B cell (primary cell): ENCODE results near the gene NUCB1. TPM values are rescaled to one million over a fixed set of nuclear protein-coding genes. Genes with fewer than 3 reads are reported as not detected.

ENCODE experiments used
- ATAC-seq: fragments of 200-7000 bp; cut with Tn5 transposase; one replicate; pipeline ENCODE4 v1.10.0; 2021; ENCODE audit warnings: low read depth, mild to moderate bottlenecking, moderate number of reproducible peaks, moderate library complexity
- CTCF ChIA-PET: fragments of 350-600 bp; sonication (Branson Sonifier 250); formaldehyde crosslinking; loops from one replicate; lab custom pipeline; 2021; ENCODE audit warnings: antibody characterized with exemption, inconsistent platforms; lab: Charles Lee
- POLR2A ChIA-PET: fragments of 350-600 bp; sonication (Branson Sonifier 250); formaldehyde crosslinking; loops from one replicate; lab custom pipeline; 2021; ENCODE audit warnings: antibody characterized with exemption; lab: Charles Lee
- DNase-seq: peaks from one replicate; pipeline ENCODE4 v3.0.0; 2013
- H2AFZ ChIP-seq: 2 replicates; pipeline ENCODE4 v1.6.1; 2012; ENCODE audit warnings: mild to moderate bottlenecking, low read depth, low read length; ENCODE audit not compliant: insufficient read depth, poor library complexity, severe bottlenecking
- H3K27ac ChIP-seq, 2 donors: 1 replicate in 1 of 2; 2 replicates in 1 of 2; pipeline ENCODE4 v1.5.1; 2012 to 2013; ENCODE audit warnings: low read length in 2 of 2, mild to moderate bottlenecking in 2 of 2, moderate library complexity in 1 of 2
- H3K27me3 ChIP-seq, 4 experiments: fragments of 200-600 bp in 1 of 4; sonication (generic) in 1 of 4; replicated peaks in 1 of 4; 1 replicate in 2 of 4; 2 replicates in 2 of 4; pipeline versions ENCODE4 v1.6.1 to v1.7.0; 2013 to 2016; ENCODE audit warnings: low read length in 3 of 4, mild to moderate bottlenecking in 2 of 4, mixed read lengths in 1 of 4, moderate library complexity in 1 of 4; ENCODE audit not compliant: insufficient read depth in 4 of 4, control insufficient read depth in 3 of 4; ENCODE audit errors: control extremely low read depth in 1 of 4
- H3K36me3 ChIP-seq, 2 experiments: replicated peaks in 1 of 2; 1 replicate in 1 of 2; 2 replicates in 1 of 2; pipeline versions ENCODE4 v1.6.1 to v1.7.1; 2013; ENCODE audit warnings: low read length in 1 of 2; ENCODE audit not compliant: insufficient read depth in 2 of 2, control insufficient read depth in 1 of 2; ENCODE audit errors: control extremely low read depth in 1 of 2, extremely low read depth in 1 of 2
- H3K4me1 ChIP-seq, 2 donors: fragments of 200-600 bp in 1 of 2; sonication (generic) in 1 of 2; 1 replicate in 1 of 2; 2 replicates in 1 of 2; pipeline versions ENCODE4 v1.5.1 to v1.6.1; 2013 to 2017; ENCODE audit warnings: low read length in 2 of 2; ENCODE audit not compliant: control insufficient read depth in 2 of 2, insufficient read depth in 2 of 2
- H3K4me2 ChIP-seq: replicated peaks from 2 replicates; pipeline ENCODE3; 2012; ENCODE audit warnings: mild to moderate bottlenecking, low read depth, low read length; ENCODE audit not compliant: poor library complexity, severe bottlenecking
- H3K4me3 ChIP-seq, 5 experiments: fragments of 200-600 bp in 1 of 5; sonication (generic) in 1 of 5; 1 replicate in 3 of 5; 2 replicates in 2 of 5; pipeline versions ENCODE4 v1.5.1 to v1.7.0; 2011 to 2016; ENCODE audit warnings: low read length in 4 of 5, mild to moderate bottlenecking in 4 of 5, low read depth in 2 of 5, control low read depth in 1 of 5, moderate library complexity in 1 of 5; ENCODE audit not compliant: insufficient read depth in 1 of 5; ENCODE audit errors: control extremely low read depth in 1 of 5, extremely low read depth in 1 of 5
- H3K79me2 ChIP-seq: fragments of 200-600 bp; sonication (generic); one replicate; pipeline ENCODE4 v1.6.0; 2016; ENCODE audit warnings: low read length; ENCODE audit not compliant: control insufficient read depth, insufficient read depth
- H3K9ac ChIP-seq: fragments of 200-600 bp; sonication (generic); 2 replicates; pipeline ENCODE4 v1.6.1; 2017; ENCODE audit warnings: mild to moderate bottlenecking, low read length, moderate library complexity
- H3K9me3 ChIP-seq, 3 donors: one replicate each; pipeline versions ENCODE4 v1.6.1 to v1.7.1; 2013; ENCODE audit warnings: low read length in 2 of 3; ENCODE audit not compliant: control insufficient read depth in 2 of 3, insufficient read depth in 1 of 3; ENCODE audit errors: control extremely low read depth in 1 of 3
- H4K20me1 ChIP-seq: 2 replicates; pipeline ENCODE4 v1.6.0; 2012; ENCODE audit warnings: mild to moderate bottlenecking, low read length; ENCODE audit not compliant: insufficient read depth, control insufficient read depth, poor library complexity, severe bottlenecking
- H3K27ac Mint-ChIP-seq: one replicate; pipeline ENCODE4 v1.8.0; 2021; ENCODE audit warnings: mixed read lengths
- H3K27me3 Mint-ChIP-seq: one replicate; pipeline ENCODE4 v1.8.0; 2021; ENCODE audit warnings: mixed read lengths
- H3K4me1 Mint-ChIP-seq: one replicate; pipeline ENCODE4 v1.8.0; 2021; ENCODE audit warnings: mixed read lengths
- H3K4me3 Mint-ChIP-seq: one replicate; pipeline ENCODE4 v1.8.0; 2021; ENCODE audit warnings: mixed read lengths
- H3K9me3 Mint-ChIP-seq: one replicate; pipeline ENCODE4 v1.8.0; 2022; ENCODE audit warnings: mixed read lengths; ENCODE audit not compliant: insufficient read depth
- CTCF ChIP-seq: fragments of 200-600 bp; IDR thresholded peaks from one replicate; pipeline ENCODE4 v1.8.0; 2022; ENCODE audit warnings: antibody characterized with exemption, mild to moderate bottlenecking
- EZH2 ChIP-seq: IDR thresholded peaks from 2 replicates; pipeline ENCODE4 v1.6.1; 2012; ENCODE audit warnings: borderline replicate concordance, low read depth, mild to moderate bottlenecking, moderate library complexity, low read length; ENCODE audit not compliant: insufficient read depth, poor library complexity, severe bottlenecking
- WGBS: methylation state at CpG from one replicate; pipeline ENCODE4 v1.1.5; 2013; ENCODE audit warnings: missing lambda C conversion rate; ENCODE audit not compliant: insufficient coverage; 5-methylcytosine and 5-hydroxymethylcytosine counted together
- intact Hi-C: fragments of 100-400 bp; cut with micrococcal nuclease; formaldehyde crosslinking; loops from one replicate; pipeline ENCODE4 v1.10.0; 2022
- polyA plus RNA-seq: library from polyadenylated mRNA; depleted of rRNA; stranded (reverse); fragments of >200 nt; gene quantifications from 2 replicates; pipeline ENCODE4 v1.2.3, GENCODE V29; 2012
- total RNA-seq, 2 donors: library from RNA; stranded (reverse); fragments of 120-200 nt in 1 of 2; gene quantifications; 1 replicate in 1 of 2; 2 replicates in 1 of 2; pipeline versions ENCODE4 v1.2.3 to v1.2.4, GENCODE V29; 2013 to 2022

The NUCB1 gene
- total and polyA plus RNA-seq, 2 donors (not counting 1 experiment from before 2014, with no cell fraction given) = 118 to 134 TPM

DNA sequence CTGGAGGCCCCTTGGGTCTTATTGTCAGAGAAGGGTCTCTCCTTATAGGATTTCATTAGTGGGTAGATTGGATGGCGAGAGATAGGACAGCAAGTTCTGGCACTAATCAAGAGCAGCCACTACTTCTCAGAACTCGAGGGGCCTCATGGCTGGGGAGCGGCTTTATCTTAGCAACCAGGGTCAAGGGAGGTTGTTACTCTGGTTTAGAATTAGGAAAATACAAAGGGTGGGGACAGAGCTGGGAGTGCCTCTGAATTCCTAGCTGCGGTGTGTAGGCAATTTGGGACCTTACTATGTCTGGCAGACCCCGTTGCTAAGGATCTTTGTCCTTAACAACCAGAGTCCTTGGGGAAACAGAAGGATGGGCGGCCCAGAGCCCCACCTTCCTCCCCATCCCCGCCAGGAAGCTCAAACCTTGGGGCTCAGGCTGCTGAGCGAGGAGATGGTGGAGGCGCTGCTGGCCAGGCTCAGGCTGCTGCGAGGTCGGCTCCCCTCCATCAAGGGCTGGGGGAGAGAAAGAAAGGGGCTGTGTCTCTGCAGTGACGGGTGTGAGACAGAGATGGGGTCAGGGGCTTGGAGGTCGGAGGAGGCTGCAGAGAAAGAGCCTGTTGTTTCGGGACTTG, 32.9 kb upstream of the NUCB1 start:
- Histone ChIP-seq H3K4me3 (no peak overlapping the region), H3K27me3 (peaks cover 0 to 7% (median 0%) of the 10 kb centered on the region in 4 experiments), H3K4me1 (peaks cover 0 to 5% of the 10 kb centered on the region in 2 donors), H2AFZ (no peak overlapping the region), H3K9ac (no peak overlapping the region), H3K79me2 (no peaks in the 10 kb centered on the region), H3K9me3 (no peaks in the 10 kb centered on the region), H3K36me3 (no peaks in the 10 kb centered on the region), H3K27ac (no peak overlapping the region), H3K4me2 (no peak overlapping the region), H4K20me1 (no peaks in the 10 kb centered on the region)
- ATAC-seq (no peak), DNase-seq (no peak)
- WGBS = 94% methylated on average over 10 of the region's 14 CpGs
- intact Hi-C loops = no loop called here
- POLR2A ChIA-PET = no interaction called here
- Mint-ChIP-seq H3K4me1 (peaks cover 3% of the 10 kb centered on the region), H3K27me3 (peaks cover 16% of the 10 kb centered on the region), H3K27ac (no peak overlapping the region), H3K9me3 (no peaks in the 10 kb centered on the region), H3K4me3 (no peak overlapping the region)
- CTCF ChIA-PET = interaction anchor here (0.6 kb wide), 1 partner anchor 25 kb away, joined by 3 read pairs; no protein-coding TSS in a partner anchor
- TF ChIP-seq CTCF (no peak), EZH2 (no peak)

DNA sequence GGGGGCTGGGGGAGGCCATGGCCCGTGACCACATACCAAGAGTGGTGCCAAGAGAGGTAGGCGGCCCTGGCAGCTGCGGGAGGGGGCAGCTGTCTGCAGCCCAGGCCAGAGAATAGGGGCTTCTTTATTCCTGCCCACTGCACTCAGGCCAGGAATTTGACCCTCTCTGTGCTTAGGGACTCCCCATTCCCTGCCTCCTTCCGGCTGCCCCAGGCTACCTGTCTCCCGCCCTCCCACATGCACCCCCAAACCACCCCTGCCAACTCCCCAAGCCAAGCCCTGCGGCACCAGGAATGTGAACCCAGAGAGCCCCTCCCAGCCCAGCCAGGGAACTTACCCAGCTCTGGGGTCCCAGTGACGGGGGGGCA, 32.4 kb upstream of the NUCB1 start:
- H3K27ac ChIP-seq = no peak overlapping the region
- peaks cover 16% of the 10 kb centered on the region for H3K27me3 Mint-ChIP-seq
- H3K4me1 ChIP-seq = peaks cover 0 to 5% of the 10 kb centered on the region in 2 donors
- no peak overlapping the region for H3K4me2 ChIP-seq
- H3K27ac Mint-ChIP-seq = no peak overlapping the region
- CTCF ChIA-PET = interaction anchor here (0.6 kb wide), 1 partner anchor 25 kb away, joined by 3 read pairs; no protein-coding TSS in a partner anchor
- H3K9ac ChIP-seq = no peak overlapping the region
- H3K4me3 ChIP-seq = no peak overlapping the region
- H3K36me3 ChIP-seq = no peaks in the 10 kb centered on the region
- POLR2A ChIA-PET = no interaction called here
- H3K9me3 Mint-ChIP-seq = no peaks in the 10 kb centered on the region
- no peak overlapping the region for H2AFZ ChIP-seq
- H4K20me1 ChIP-seq = peaks cover 5% of the 10 kb centered on the region
- no peak for DNase-seq
- peaks cover 0 to 7% (median 0%) of the 10 kb centered on the region in 4 experiments for H3K27me3 ChIP-seq
- intact Hi-C loops = no loop called here
- 96% methylated on average over 6 of the region's 7 CpGs for WGBS
- no peak for TF ChIP-seq CTCF
- no peak for TF ChIP-seq EZH2
- peaks cover 4% of the 10 kb centered on the region for H3K79me2 ChIP-seq
- no peak overlapping the region for H3K4me3 Mint-ChIP-seq
- peaks cover 4% of the 10 kb centered on the region for H3K4me1 Mint-ChIP-seq
- ATAC-seq = no peak
- no peaks in the 10 kb centered on the region for H3K9me3 ChIP-seq
